ENCODE measurements around the gene LUM. TPM values are rescaled to one million over a fixed set of nuclear protein-coding genes. Genes with fewer than 3 reads are reported as not detected.

Gene LUM
- not detected for total RNA-seq

- Mint-ChIP-seq H3K9me3 (no peaks in the 10 kb centered on the region), H3K4me1 (ENCODE audit: low read depth) (no peaks in the 10 kb centered on the region), H3K27ac (no peak within 1 kb of the TSS), H3K27me3 (peaks cover 3% of the 10 kb centered on the region), H3K4me3 (no peak within 1 kb of the TSS), H3K36me3 (ENCODE audit: low read depth) (no peaks in the 10 kb centered on the region)
- ATAC-seq = no peak
- POLR2A ChIA-PET = no interaction called here
- no peak for DNase-seq
- TF ChIP-seq, protein P1, sequence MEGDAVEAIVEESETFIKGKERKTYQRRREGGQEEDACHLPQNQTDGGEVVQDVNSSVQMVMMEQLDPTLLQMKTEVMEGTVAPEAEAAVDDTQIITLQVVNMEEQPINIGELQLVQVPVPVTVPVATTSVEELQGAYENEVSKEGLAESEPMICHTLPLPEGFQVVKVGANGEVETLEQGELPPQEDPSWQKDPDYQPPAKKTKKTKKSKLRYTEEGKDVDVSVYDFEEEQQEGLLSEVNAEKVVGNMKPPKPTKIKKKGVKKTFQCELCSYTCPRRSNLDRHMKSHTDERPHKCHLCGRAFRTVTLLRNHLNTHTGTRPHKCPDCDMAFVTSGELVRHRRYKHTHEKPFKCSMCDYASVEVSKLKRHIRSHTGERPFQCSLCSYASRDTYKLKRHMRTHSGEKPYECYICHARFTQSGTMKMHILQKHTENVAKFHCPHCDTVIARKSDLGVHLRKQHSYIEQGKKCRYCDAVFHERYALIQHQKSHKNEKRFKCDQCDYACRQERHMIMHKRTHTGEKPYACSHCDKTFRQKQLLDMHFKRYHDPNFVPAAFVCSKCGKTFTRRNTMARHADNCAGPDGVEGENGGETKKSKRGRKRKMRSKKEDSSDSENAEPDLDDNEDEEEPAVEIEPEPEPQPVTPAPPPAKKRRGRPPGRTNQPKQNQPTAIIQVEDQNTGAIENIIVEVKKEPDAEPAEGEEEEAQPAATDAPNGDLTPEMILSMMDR (IDR thresholded peaks at IDR 0.05) = no peak
- CTCF ChIA-PET = interaction anchor here (1.1 kb wide), 2 partner anchors 66 to 215 kb away, joined by 3 read pairs; no protein-coding TSS in a partner anchor
- intact Hi-C loops (cut with micrococcal nuclease) = no loop called here
These were observed at the start of gene LUM for GRCh38 chr12:91111366-91112325. TSS of gene LUM (minus strand) at chr12:91111494. CDS start at chr12:91108979, 2,515 bp downstream.

GRCh38 chr12:91161009-91161408, 49.7 kb upstream of the LUM start:
- Mint-ChIP-seq H3K9me3 (no peaks in the 10 kb centered on the region), H3K4me3 (no peak overlapping the region), H3K36me3 (ENCODE audit: low read depth) (no peaks in the 10 kb centered on the region), H3K4me1 (ENCODE audit: low read depth) (no peaks in the 10 kb centered on the region), H3K27me3 (no peaks in the 10 kb centered on the region), H3K27ac (no peak overlapping the region)
- intact Hi-C loops (cut with micrococcal nuclease) = no loop called here
- TF ChIP-seq, protein P1 (IDR thresholded peaks at IDR 0.05) = no peak
- ATAC-seq = no peak
- ChIA-PET CTCF (no interaction called here), POLR2A (no interaction called here)
- DNase-seq = no peak

GRCh38 chr12:91155990-91156389, 44.7 kb upstream of the LUM start:
- Mint-ChIP-seq H3K4me1 (ENCODE audit: low read depth) (no peaks in the 10 kb centered on the region), H3K27me3 (no peaks in the 10 kb centered on the region), H3K9me3 (no peaks in the 10 kb centered on the region), H3K4me3 (no peak overlapping the region), H3K27ac (no peak overlapping the region), H3K36me3 (ENCODE audit: low read depth) (no peaks in the 10 kb centered on the region)
- DNase-seq (no peak), ATAC-seq (no peak)
- CTCF ChIA-PET = interaction anchor here (0.7 kb wide), 1 partner anchor 47 kb away, joined by 3 read pairs; no protein-coding TSS in a partner anchor
- intact Hi-C loops (cut with micrococcal nuclease) = no loop called here
- TF ChIP-seq, protein P1 (IDR thresholded peaks at IDR 0.05) = no peak
- POLR2A ChIA-PET = no interaction called here

DNA sequence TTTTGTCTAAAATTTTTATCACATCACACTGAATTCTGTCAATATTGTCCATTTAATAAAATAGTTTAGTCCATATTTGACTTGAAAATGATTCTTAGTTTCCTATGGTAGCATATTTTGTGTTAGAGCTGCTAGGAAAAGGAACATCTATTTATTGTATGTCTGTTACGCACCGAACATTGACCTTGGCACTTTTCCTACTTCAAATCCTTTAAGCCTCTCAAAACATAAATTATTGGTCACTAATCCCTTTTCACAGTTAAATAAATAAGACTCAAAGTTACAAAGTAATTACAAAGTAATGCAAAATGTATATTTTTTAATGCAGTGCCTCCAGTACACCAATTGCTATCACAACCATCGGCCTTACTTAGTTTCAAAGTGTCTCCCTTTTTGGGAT, 42.8 kb upstream of the LUM start:
- Mint-ChIP-seq H3K27me3 (no peaks in the 10 kb centered on the region), H3K4me3 (no peak overlapping the region), H3K9me3 (no peaks in the 10 kb centered on the region), H3K4me1 (ENCODE audit: low read depth) (no peaks in the 10 kb centered on the region), H3K27ac (no peak overlapping the region), H3K36me3 (ENCODE audit: low read depth) (no peaks in the 10 kb centered on the region)
- ChIA-PET CTCF (no interaction called here), POLR2A (no interaction called here)
- DNase-seq = no peak
- intact Hi-C loops (cut with micrococcal nuclease) = no loop called here
- ATAC-seq = no peak
- TF ChIP-seq, protein P1 (IDR thresholded peaks at IDR 0.05) = no peak

GRCh38 chr12:91144053-91144452, 32.8 kb upstream of the LUM start:
- Mint-ChIP-seq H3K9me3 (peaks cover 3% of the 10 kb centered on the region), H3K27ac (no peak overlapping the region), H3K27me3 (peaks cover 9% of the 10 kb centered on the region), H3K36me3 (ENCODE audit: low read depth) (no peaks in the 10 kb centered on the region), H3K4me3 (no peak overlapping the region), H3K4me1 (ENCODE audit: low read depth) (no peaks in the 10 kb centered on the region)
- intact Hi-C loops (cut with micrococcal nuclease) = no loop called here
- ATAC-seq (no peak), DNase-seq (no peak)
- TF ChIP-seq, protein P1 (IDR thresholded peaks at IDR 0.05) = no peak
- ChIA-PET CTCF (no interaction called here), POLR2A (no interaction called here)

Measured in activated CD8-positive, alpha-beta T cell treated with anti-CD3 and anti-CD28 coated beads for 36 hours (primary cell).